WTC11 (cell line): ENCODE results near the gene PCIF1.

Experiments
- CREB1 ChIP-seq: sonication (generic); formaldehyde crosslinking; IDR thresholded peaks from 2 replicates; pipeline ENCODE4 v1.8.0; 2023; ENCODE audit warnings: mild to moderate bottlenecking, missing genetic modification reagents
- CREM ChIP-seq: sonication (generic); formaldehyde crosslinking; IDR thresholded peaks from 2 replicates; pipeline ENCODE4 v1.8.1; 2022; ENCODE audit warnings: mild to moderate bottlenecking, missing genetic modification reagents, moderate library complexity
- NR2C2 ChIP-seq: sonication (generic); formaldehyde crosslinking; IDR thresholded peaks from 2 replicates; pipeline ENCODE4 v1.8.0; 2022; ENCODE audit warnings: mild to moderate bottlenecking, missing genetic modification reagents
- TF ChIP-seq, protein P1 (sequence below): fragments of 200-600 bp; IDR thresholded peaks from 2 replicates; pipeline ENCODE4 v1.8.0; 2022; ENCODE audit warnings: antibody characterized with exemption
- TF ChIP-seq, protein P2 (sequence below): fragments of 250-450 bp; sonication (Bioruptor Pico); IDR thresholded peaks from 2 replicates; pipeline ENCODE4 v2.1.2; 2022; ENCODE audit warnings: mild to moderate bottlenecking, moderate library complexity
- TF ChIP-seq, protein P3 (sequence below): sonication (generic); formaldehyde crosslinking; IDR thresholded peaks from 2 replicates; pipeline ENCODE4 v1.8.0; 2022; ENCODE audit warnings: mild to moderate bottlenecking, missing genetic modification reagents
- TF ChIP-seq, protein P4 (sequence below): sonication (generic); formaldehyde crosslinking; IDR thresholded peaks from 2 replicates; pipeline ENCODE4 v1.8.0; 2022; ENCODE audit warnings: missing genetic modification reagents

DNA sequence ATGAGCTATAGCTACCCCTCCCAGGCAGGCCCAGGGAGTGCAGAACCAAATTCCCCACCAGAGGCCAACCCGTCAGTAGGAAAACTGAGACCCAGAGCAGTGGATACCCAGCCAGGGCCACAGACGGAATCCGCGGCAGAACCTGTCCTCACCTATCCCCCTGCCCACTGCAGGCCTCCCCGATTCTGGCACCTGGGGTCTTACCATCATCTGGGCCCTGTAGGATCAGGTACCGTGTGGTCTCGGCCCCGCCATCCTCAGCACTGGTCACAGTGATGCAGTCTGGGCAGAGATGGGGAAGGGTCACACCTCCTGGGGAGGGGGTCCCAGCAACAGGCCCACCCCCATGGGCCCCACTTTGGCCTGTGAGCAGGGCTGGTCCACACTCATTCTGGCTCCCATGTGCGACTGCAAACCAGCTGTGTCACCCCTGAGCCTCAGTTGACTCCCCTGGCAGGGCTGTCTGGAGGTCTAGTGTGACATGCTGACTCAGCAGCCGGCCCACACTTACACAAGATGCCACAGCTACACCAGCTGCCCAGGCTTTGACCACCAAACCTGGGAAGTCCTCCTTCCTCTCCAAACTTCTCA, 33.7 kb downstream of the PCIF1 start:
- TF ChIP-seq, protein P1, sequence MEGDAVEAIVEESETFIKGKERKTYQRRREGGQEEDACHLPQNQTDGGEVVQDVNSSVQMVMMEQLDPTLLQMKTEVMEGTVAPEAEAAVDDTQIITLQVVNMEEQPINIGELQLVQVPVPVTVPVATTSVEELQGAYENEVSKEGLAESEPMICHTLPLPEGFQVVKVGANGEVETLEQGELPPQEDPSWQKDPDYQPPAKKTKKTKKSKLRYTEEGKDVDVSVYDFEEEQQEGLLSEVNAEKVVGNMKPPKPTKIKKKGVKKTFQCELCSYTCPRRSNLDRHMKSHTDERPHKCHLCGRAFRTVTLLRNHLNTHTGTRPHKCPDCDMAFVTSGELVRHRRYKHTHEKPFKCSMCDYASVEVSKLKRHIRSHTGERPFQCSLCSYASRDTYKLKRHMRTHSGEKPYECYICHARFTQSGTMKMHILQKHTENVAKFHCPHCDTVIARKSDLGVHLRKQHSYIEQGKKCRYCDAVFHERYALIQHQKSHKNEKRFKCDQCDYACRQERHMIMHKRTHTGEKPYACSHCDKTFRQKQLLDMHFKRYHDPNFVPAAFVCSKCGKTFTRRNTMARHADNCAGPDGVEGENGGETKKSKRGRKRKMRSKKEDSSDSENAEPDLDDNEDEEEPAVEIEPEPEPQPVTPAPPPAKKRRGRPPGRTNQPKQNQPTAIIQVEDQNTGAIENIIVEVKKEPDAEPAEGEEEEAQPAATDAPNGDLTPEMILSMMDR: no peak
- TF ChIP-seq, protein P2, sequence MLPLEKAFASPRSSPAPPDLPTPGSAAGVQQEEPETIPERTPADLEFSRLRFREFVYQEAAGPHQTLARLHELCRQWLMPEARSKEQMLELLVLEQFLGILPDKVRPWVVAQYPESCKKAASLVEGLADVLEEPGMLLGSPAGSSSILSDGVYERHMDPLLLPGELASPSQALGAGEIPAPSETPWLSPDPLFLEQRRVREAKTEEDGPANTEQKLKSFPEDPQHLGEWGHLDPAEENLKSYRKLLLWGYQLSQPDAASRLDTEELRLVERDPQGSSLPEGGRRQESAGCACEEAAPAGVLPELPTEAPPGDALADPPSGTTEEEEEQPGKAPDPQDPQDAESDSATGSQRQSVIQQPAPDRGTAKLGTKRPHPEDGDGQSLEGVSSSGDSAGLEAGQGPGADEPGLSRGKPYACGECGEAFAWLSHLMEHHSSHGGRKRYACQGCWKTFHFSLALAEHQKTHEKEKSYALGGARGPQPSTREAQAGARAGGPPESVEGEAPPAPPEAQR: no peak
- no peak for TF ChIP-seq CREB1
- TF ChIP-seq, protein P3, sequence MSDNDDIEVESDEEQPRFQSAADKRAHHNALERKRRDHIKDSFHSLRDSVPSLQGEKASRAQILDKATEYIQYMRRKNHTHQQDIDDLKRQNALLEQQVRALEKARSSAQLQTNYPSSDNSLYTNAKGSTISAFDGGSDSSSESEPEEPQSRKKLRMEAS (CRISPR knock-in tag): no peak
- TF ChIP-seq NR2C2 (CRISPR knock-in tag): no peak
- TF ChIP-seq, protein P4, sequence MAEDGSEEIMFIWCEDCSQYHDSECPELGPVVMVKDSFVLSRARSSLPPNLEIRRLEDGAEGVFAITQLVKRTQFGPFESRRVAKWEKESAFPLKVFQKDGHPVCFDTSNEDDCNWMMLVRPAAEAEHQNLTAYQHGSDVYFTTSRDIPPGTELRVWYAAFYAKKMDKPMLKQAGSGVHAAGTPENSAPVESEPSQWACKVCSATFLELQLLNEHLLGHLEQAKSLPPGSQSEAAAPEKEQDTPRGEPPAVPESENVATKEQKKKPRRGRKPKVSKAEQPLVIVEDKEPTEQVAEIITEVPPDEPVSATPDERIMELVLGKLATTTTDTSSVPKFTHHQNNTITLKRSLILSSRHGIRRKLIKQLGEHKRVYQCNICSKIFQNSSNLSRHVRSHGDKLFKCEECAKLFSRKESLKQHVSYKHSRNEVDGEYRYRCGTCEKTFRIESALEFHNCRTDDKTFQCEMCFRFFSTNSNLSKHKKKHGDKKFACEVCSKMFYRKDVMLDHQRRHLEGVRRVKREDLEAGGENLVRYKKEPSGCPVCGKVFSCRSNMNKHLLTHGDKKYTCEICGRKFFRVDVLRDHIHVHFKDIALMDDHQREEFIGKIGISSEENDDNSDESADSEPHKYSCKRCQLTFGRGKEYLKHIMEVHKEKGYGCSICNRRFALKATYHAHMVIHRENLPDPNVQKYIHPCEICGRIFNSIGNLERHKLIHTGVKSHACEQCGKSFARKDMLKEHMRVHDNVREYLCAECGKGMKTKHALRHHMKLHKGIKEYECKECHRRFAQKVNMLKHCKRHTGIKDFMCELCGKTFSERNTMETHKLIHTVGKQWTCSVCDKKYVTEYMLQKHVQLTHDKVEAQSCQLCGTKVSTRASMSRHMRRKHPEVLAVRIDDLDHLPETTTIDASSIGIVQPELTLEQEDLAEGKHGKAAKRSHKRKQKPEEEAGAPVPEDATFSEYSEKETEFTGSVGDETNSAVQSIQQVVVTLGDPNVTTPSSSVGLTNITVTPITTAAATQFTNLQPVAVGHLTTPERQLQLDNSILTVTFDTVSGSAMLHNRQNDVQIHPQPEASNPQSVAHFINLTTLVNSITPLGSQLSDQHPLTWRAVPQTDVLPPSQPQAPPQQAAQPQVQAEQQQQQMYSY (CRISPR knock-in tag): no peak
- no peak for TF ChIP-seq CREM (CRISPR knock-in tag)
